ENCODE measurements around the gene CYP2A7.

- TF ChIP-seq POLR2AphosphoS5 (IDR thresholded peaks at IDR 0.05; ENCODE audit: low read depth, low read length) (no peak), POLR2A (IDR thresholded peaks at IDR 0.05; ENCODE audit: low read depth, low read length) (no peak), TAF1 (IDR thresholded peaks at IDR 0.05; ENCODE audit: borderline replicate concordance, low read depth, low read length) (no peak)
Observed at GRCh38 chr19:40928850-40929249, 46.8 kb upstream of the CYP2A7 start.
